K562 (cell line): Measurements from ENCODE around the gene TRMT112. TPM values are rescaled to one million over a fixed set of nuclear protein-coding genes. Genes with fewer than 3 reads are reported as not detected.

ENCODE experiments used
- ASH1L ChIP-seq: fragments of 450-650 bp; IDR thresholded peaks from 2 replicates; pipeline ENCODE4 v1.6.1; 2018; ENCODE audit warnings: borderline replicate concordance, mild to moderate bottlenecking, low read depth; ENCODE audit not compliant: partially characterized antibody
- ATF7 ChIP-seq: fragments of 450-650 bp; IDR thresholded peaks from 2 replicates; pipeline ENCODE4 v1.7.1; 2014; ENCODE audit warnings: mild to moderate bottlenecking, moderate library complexity
- BRD9 ChIP-seq: fragments of 450-650 bp; IDR thresholded peaks from 2 replicates; pipeline ENCODE4 v1.6.1; 2018; ENCODE audit warnings: low read depth; ENCODE audit not compliant: partially characterized antibody
- CXXC5 ChIP-seq: fragments of 250-450 bp; sonication (Bioruptor Pico); IDR thresholded peaks from 2 replicates; pipeline ENCODE4 v1.8.0; 2022; ENCODE audit warnings: inconsistent platforms, mild to moderate bottlenecking, moderate library complexity
- DLX4 ChIP-seq: fragments of 250-450 bp; sonication (Bioruptor Pico); IDR thresholded peaks from 2 replicates; pipeline ENCODE4 v1.6.1; 2021; ENCODE audit warnings: mild to moderate bottlenecking
- DPF2 ChIP-seq: fragments of 450-650 bp; IDR thresholded peaks from 2 replicates; pipeline ENCODE4 v1.6.1; 2016
- E2F8 ChIP-seq: fragments of 450-650 bp; IDR thresholded peaks from 2 replicates; pipeline ENCODE4 v1.7.1; 2018; ENCODE audit warnings: mild to moderate bottlenecking, low read depth; ENCODE audit not compliant: partially characterized antibody
- FOS ChIP-seq: IDR thresholded peaks from 3 replicates; pipeline ENCODE4 v1.6.1; 2011; ENCODE audit not compliant: insufficient read length; ENCODE audit errors: extremely low read depth
- GABPA ChIP-seq: fragments of 200-800 bp; sonication (Bioruptor generic); conservative IDR thresholded peaks from 2 replicates; pipeline ENCODE4 v1.6.1; 2016; ENCODE audit warnings: low read depth, missing genetic modification characterization, missing compliant biosample characterization
- GTF2E2 ChIP-seq: fragments of 200-800 bp; sonication (Bioruptor generic); IDR thresholded peaks from 2 replicates; pipeline ENCODE4 v1.6.1; 2016; ENCODE audit warnings: missing genetic modification characterization, missing compliant biosample characterization
- HDGF ChIP-seq: fragments of 450-650 bp; IDR thresholded peaks from 2 replicates; pipeline ENCODE4 v1.6.1; 2016
- HMGN3 ChIP-seq: IDR thresholded peaks from 2 replicates; pipeline ENCODE4 v1.6.1; 2011; ENCODE audit warnings: borderline replicate concordance, low read depth, mild to moderate bottlenecking, mixed read lengths, low read length; ENCODE audit not compliant: insufficient read length; ENCODE audit errors: extremely low read depth
- HNRNPLL ChIP-seq: fragments of 200-400 bp; formaldehyde crosslinking; IDR thresholded peaks from 2 replicates; pipeline ENCODE4 v1.6.1; 2017; ENCODE audit warnings: low read length, low read depth, mild to moderate bottlenecking; ENCODE audit not compliant: poor library complexity, severe bottlenecking
- ILK ChIP-seq: fragments of 450-650 bp; IDR thresholded peaks from 2 replicates; pipeline ENCODE4 v1.6.1; 2016; ENCODE audit warnings: missing genetic modification characterization, low read depth, mild to moderate bottlenecking, missing compliant biosample characterization, moderate library complexity, borderline replicate concordance
- IRF1 ChIP-seq: sonication (generic); formaldehyde crosslinking; IDR thresholded peaks from 2 replicates; pipeline ENCODE4 v1.8.0; 2022; ENCODE audit warnings: missing genetic modification reagents, mild to moderate bottlenecking, borderline replicate concordance
- KLF1 ChIP-seq: fragments of 450-650 bp; IDR thresholded peaks from 2 replicates; pipeline ENCODE4 v1.6.1; 2016; ENCODE audit warnings: missing genetic modification characterization, missing compliant biosample characterization
- MAFK ChIP-seq: IDR thresholded peaks from 2 replicates; pipeline ENCODE4 v1.6.1; 2011; ENCODE audit warnings: low read length, improper control_type of control experiment
- POLR2B ChIP-seq: fragments of 450-650 bp; IDR thresholded peaks from 2 replicates; pipeline ENCODE4 v1.6.1; 2018; ENCODE audit warnings: low read depth; ENCODE audit not compliant: partially characterized antibody
- PYGO2 ChIP-seq: fragments of 450-650 bp; IDR thresholded peaks from 2 replicates; pipeline ENCODE4 v1.6.1; 2016; ENCODE audit warnings: mild to moderate bottlenecking, missing genetic modification characterization, moderate library complexity, missing compliant biosample characterization
- SAP30 ChIP-seq: fragments of 200-600 bp; sonication (generic); IDR thresholded peaks from 2 replicates; pipeline ENCODE4 v1.6.1; 2012; ENCODE audit warnings: borderline replicate concordance, low read depth, mild to moderate bottlenecking, moderate library complexity, low read length, control low read depth, inconsistent platforms; ENCODE audit not compliant: insufficient read depth, poor library complexity, severe bottlenecking
- SIX5 ChIP-seq, 2 experiments: IDR thresholded peaks; 2 replicates each; pipeline ENCODE4 v1.6.1; 2011; ENCODE audit warnings: low read length in 2 of 2, borderline replicate concordance in 1 of 2, low read depth in 1 of 2, mild to moderate bottlenecking in 1 of 2, moderate library complexity in 1 of 2; ENCODE audit not compliant: insufficient read depth in 1 of 2
- TFAP4 ChIP-seq: sonication (generic); formaldehyde crosslinking; IDR thresholded peaks from 2 replicates; pipeline ENCODE4 v1.8.0; 2022; ENCODE audit warnings: missing genetic modification reagents, mild to moderate bottlenecking, moderate library complexity, borderline replicate concordance
- ZNF212 ChIP-seq: fragments of 450-650 bp; formaldehyde crosslinking; IDR thresholded peaks from 2 replicates; pipeline ENCODE4 v1.4.0; 2020; ENCODE audit warnings: mild to moderate bottlenecking
- ZNF830 ChIP-seq: fragments of 250-450 bp; sonication (Bioruptor Pico); IDR thresholded peaks from 2 replicates; pipeline ENCODE4 v1.5.0; 2021; ENCODE audit warnings: mild to moderate bottlenecking
- polyA plus RNA-seq, 8 experiments: library from polyadenylated mRNA; depleted of rRNA in 4 of 8; stranded (reverse) in 5 of 8; unstranded in 3 of 8; fragments of >200 nt; fragmentation: Nextera tagmentation in 2 of 8; fragmentation: Illumina TruSeq in 1 of 8; extraction: Ambion mirVana in 2 of 8; extraction: Trizol in 1 of 8; gene quantifications; 2 replicates each; pipeline versions ENCODE4 v1.2.1 to v1.2.3, GENCODE V29; 2011 to 2014; ENCODE audit warnings: inconsistent platforms in 1 of 8, missing spikeins in 1 of 8
- total RNA-seq, 7 experiments: library from RNA; depleted of rRNA in 6 of 7; stranded (reverse); fragments of >200 nt in 6 of 7; fragmentation: Illumina TruSeq in 2 of 7; extraction: Trizol in 2 of 7; gene quantifications; 2 replicates each; pipeline versions ENCODE4 v1.2.1 to v1.2.3, GENCODE V29; 2011 to 2021; ENCODE audit warnings: low replicate concordance in 1 of 7

TRMT112 gene
- total and polyA plus RNA-seq, 9 of the 15 experiments (the other 6 are each of a cell fraction or from before 2014, with no cell fraction given) = 162 to 444 (median 300) TPM

- TF ChIP-seq HDGF (no peak), IRF1 (CRISPR knock-in tag) (no peak), PYGO2 (tag) (no peak), MAFK (peak; percentile 71), DLX4 (CRISPR knock-in tag) (no peak), SIX5 (IDR thresholded peaks at IDR 0.05; ENCODE audit: borderline replicate concordance in 1 of 2, insufficient read depth in 1 of 2, low read depth in 1 of 2, low read length in 2 of 2) (no peak), ZNF830 (0 out of 2 replicates have a peak, but pooled peaks have one; percentile 10), ASH1L (peak; percentile 69), BRD9 (no peak), E2F8 (peak; percentile 90), TFAP4 (CRISPR knock-in tag) (peak; percentile 35; the same call in 1 of the 2 replicates), SAP30 (peak; percentile 74), DPF2 (peak; percentile 33; the same call in 1 of the 2 replicates), KLF1 (tag) (0 out of 2 replicates have a peak, but pooled peaks have one; percentile 12), GABPA (peak; percentile 99), FOS (no peak), POLR2B (peak; percentile 86), ILK (tag) (no peak), HNRNPLL (no peak), CXXC5 (CRISPR knock-in tag) (peak; percentile 60), ZNF212 (no peak), HMGN3 (no peak), ATF7 (peak; percentile 36), GTF2E2 (peak; percentile 70; the same call in 1 of the 2 replicates)
These were observed at the start of gene TRMT112 (continued) for GRCh38 chr11:64317325-64317960.
